GM19238 (cell line): ENCODE results near the gene DIAPH1.
"Not testable (repeated sequence)": the region's sequence is repeated elsewhere in the genome, so short reads cannot be mapped to it uniquely, and the experiment has no call there.

Experiments used
- DNase-seq: peaks from one replicate; pipeline ENCODE4 v3.0.0; 2011; ENCODE audit warnings: low spot score; ENCODE audit not compliant: insufficient read length

The DIAPH1 gene

DNA sequence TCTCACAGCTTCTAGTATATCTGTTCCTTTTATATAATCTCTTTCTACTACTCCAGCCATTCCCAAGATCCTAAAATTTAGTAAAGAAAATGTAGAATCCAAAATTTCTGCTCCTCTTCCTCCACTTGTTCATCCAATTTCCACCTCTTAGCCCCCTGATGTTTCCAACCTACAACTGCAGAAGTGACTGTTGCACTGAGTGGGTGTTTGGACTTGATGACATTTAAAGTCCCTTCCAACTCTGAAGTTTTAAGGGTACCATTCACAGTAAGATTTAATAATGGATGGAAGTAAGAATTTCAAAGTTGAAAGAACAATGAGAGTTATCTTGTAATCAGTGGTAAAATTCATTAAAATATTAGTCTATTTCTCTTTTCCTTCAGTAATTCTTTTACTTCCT lies 5.5 kb downstream of the DIAPH1 start:
- no peak for DNase-seq

DNA sequence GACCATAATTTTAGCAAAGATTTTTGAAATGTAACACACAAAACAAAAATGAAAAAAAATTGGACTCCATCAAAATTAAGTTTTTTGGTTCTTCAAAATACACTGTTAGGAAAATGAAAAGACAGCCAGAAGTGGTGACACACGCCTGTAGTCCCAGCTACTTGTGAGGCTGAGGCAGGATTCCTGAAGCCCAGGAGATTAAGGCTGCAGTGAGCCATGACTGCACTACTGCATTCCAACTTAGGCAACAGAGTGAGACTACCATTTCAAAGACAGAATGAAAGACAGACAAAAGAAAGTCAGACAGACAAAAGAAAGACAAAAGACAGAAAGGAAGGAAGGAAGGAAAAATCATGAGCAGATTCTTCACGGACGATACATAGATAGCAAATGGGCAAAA lies 7.5 kb downstream of the DIAPH1 start:
- no peak for DNase-seq

DNA sequence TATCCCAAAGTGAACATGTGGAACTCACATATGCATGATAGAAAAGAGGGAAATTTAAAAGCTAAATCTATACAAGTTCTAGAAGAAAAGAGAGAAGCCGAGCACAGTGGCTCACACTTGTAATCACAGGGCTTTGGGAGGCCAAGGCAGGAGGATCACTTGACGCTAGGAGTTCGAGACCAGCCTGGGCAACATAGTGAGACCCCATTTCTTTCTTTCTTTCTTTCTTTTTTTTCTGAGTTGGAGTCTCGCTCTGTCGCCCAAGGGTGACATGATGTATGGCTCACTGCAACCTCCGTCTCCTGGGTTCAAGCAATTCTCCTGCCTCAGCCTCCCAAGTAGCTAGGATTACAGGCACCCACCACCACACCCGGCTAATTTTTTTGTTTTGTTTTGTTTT lies 8.9 kb downstream of the DIAPH1 start:
- not testable (repeated sequence) for DNase-seq

DNA sequence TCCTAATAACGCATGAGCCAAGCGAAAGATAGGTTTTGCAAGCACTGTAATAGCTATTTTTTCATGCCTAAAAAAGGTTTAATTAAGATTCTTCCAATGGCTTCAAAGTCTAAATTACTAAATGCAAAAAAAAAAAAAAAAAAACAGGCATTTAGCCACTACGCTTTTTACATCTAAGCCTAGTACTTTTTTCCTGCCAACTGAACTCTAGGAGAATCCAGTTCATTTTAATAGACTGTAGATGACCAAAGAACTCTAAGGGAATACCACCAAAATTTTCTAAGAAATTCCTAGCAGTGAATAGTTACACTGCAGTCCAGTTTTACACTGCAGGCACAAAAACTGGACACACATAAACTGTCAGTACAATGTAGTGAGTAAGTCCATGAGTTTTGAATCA lies 9.8 kb downstream of the DIAPH1 start:
- DNase-seq = no peak

DNA sequence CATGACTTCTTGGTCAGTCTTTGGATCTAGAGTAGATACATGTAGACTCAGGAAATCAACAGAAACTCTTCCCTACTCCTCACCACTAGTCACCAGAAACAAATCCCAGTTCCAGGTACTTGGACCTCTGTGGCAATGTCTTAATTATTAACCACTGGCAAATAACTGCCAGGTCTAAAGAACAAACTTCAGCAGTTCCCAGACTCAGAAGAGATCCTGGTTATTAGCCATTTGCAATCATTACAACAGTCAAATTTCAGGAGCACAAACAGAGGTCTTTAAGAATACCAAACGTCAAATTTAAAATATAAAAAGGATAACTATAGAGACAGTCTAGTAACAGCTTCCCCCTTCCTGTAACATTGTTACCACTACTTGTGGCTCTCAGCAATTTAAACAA lies 10.2 kb downstream of the DIAPH1 start:
- DNase-seq = no peak

DNA sequence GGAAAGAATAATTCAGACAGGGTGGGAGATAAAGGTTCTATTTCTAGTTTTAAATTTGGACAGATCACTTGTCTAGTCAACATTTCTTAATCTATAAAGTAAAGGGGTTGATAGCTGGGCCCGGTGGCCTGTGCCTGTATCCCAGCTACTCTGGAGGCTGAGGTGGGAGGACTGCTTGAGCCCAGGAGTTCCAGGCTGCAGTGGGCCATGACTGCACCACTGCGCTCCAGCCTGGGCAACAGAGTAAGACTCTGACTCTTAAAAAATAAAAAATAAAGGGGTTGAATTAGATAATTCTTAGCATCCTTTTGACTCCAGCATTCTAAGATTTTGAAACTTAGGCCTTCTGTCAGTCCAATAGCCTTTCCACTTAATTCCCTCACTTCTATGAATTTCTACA lies 10.8 kb downstream of the DIAPH1 start:
- DNase-seq = no peak

DNA sequence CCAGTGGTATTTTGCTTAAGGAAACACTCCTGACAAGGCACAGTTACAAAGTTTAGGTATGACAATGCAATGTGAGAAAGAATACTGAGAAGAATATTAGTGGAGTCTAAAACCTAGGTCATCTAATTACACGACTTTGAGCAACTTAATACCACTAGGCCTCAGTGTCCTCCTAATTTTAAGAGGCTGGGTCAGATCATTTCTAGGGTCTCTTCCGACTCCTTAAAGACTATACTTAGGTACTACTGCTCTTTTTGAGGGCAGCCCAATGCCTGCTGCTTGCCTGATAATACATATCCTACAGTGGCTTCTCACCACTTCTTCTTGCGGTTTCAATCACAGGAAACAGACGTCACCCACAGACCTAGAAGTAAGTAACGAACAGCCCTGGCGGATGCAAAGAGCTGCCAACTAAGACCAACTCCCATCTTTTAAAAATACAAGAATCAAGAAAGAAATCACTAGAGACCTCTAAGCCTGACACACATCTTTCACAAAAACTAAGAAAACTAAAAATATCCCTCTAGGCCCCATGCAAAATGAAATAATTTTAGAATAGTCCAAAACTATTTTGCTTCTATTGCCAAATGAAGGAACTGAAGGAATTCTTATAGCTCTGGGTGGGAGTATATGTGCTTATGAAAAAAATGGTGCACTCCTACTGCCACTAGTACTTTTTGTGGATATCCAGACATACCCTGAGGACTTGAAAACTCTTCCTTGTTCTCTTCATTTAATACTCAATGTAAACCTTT lies 13.1 kb downstream of the DIAPH1 start:
- peak; percentile 23 for DNase-seq

DNA sequence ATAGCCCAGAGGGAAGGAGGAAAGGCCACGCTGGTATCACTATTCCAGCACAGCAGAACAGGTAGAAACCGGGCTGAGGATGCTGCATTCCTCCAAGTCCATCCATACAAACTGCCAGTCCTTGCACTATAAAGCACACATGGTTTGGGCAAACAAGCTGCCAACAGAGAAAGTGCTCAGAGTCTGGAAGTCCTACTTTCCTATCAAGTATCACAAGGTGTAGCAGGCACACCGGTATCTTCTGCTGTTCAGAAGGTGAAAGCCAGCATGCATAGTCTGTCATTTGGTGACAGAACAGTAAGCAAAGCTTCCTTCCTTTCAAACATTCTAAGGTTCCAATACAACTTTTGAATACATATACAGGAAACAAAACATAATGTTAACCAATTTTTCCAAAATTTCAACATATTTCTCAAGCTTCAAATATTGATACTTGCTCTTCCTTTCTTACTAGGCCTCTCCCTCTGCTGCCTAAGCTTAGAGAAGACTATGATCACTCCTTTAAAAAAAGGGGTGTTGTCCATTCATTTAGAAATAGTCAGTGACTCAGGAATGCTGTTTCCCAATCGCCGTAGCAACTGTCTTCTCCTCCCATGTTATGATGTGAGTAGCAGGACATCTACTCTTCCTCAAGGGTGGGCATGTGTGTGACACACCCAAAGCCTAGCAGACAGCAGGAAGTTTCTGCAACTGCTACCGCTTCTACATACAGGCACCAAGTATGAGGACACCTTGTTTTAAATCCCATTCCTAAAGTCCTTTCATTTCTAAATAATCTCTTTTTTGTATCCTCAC lies 14.7 kb downstream of the DIAPH1 start:
- DNase-seq = no peak

DNA sequence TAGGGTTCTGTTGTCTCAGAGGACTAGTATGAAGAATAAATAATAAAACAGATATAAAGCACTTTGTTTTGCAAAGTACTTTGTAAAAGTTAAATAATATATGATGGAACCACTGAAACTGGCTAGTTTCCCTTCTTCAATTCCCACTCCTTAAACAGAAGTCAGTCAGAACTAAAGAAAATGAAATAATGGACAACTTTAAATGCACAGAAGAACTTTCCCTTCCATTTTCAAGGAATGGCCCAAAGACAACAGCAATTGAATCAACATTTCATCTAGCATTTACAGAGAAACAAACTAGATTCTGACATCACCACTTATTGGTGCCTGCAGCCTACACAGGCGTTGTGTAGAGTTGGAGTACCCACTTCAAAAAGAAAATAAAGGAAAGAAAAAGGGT lies 16.2 kb downstream of the DIAPH1 start:
- DNase-seq = no peak

DNA sequence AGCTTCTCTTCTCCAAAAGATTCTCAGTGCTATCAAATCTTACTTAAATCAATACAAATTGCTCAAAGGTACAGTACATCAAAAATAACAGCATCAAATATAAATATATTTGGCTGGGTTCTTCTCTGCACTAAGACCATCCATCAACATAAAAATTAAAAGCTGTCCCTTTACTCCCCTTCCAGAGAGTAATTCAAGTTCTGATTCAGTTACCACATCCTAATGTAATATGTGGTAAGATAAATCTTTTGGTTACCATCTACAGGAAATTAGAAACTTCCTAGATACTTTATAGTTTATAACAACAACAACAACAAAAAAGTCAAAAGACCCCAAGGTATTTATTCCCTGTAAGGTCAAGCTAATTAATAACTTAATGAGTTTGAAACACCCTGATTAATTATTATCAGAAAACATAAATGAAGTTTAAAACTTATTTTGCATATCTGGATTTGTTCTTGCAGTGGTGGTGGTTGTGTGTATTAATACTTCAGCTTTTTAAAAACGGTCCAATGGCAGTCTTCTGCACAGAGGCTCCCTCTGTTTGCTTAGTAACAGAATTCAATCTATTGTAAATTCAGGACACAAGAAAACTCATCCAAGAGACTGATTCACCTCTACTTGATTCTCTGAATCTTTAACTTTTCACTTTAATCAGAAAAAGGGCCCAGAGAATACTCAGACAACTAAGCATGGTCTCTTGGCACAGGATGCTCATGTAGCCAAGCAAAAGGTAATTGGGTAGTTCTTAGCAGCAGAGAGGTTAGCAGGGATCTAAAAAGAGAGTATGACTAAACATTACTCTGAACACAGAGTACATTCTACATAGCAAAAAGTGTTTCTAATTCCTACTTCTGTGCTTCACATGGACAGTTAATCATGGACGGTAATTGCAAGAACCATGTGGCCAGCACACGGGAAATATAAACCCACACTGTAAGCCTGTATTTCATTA lies 20.1 kb downstream of the DIAPH1 start:
- DNase-seq = no peak

DNA sequence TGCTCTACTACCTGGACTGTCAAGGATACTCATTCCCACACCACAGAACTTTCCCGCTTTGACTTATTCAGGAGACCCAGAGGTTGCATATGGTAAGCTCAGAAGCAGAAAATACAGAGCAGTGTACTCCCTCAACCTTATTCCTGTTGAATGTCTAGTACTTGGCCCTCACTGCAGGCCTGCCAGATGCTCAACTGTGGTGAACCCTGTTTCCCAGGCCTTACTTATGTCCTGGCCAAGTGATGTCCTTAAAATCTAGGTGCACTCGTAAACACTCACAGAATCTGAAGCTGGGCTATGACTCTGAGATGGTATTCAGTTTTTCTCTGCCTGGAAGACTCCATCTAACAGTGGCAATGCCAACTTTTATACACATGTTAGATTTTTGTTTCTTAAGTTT lies 21.0 kb downstream of the DIAPH1 start:
- DNase-seq = no peak

DNA sequence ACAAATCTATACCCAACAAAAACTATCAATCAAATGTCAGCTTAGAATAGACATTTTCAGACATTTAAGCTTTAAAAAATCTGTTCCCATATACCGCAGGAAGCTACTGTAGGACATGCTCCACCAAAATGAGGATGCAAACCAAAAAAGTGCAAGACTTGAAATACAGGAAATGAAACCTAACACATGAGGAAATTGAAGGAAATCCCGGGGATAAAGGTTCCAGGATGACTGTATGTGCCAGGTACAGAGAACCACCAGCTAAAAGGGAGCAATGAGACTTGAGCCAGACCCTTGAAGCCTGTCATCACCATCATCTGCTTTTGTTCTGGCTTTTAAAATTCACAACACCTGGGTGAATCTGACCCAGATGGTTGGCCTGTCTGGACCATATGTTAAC lies 21.4 kb downstream of the DIAPH1 start:
- no peak for DNase-seq

DNA sequence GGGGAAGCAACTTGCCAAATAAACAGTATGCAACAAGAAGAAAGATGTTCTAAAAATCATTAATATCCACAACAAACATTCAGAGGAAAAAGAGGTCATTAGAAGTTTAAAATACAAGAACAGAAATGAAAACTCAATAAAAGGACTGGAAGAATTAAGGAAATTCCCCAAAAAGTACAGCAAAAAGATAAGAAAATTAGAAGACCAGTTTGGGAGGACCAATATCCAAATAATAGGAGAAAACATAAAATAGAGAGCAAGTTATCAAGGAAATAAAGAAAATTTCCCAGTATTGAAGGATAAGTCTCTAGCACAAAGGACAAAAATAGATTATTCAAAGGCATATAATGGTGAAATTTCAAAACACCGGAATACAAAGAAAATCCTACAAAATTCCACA lies 21.9 kb downstream of the DIAPH1 start:
- DNase-seq = no peak

DNA sequence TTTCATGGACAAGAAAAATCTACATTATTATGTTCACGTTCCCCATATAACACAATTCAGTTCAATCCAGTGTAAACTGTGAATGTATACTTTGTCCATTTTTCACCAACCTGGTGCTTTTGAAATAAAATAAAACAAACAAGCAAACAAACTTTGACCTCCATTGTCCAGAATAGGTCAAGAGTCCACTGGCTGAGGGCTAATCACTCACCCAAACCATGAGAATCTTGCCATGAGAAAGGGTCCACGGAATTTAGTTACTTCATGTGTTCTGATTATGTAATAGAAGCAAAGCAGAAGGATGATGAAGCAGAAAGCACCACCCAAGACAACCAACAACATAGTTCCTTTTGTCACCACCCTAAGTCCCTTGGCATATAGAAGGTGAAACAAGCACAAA lies 28.7 kb downstream of the DIAPH1 start:
- DNase-seq = no peak

DNA sequence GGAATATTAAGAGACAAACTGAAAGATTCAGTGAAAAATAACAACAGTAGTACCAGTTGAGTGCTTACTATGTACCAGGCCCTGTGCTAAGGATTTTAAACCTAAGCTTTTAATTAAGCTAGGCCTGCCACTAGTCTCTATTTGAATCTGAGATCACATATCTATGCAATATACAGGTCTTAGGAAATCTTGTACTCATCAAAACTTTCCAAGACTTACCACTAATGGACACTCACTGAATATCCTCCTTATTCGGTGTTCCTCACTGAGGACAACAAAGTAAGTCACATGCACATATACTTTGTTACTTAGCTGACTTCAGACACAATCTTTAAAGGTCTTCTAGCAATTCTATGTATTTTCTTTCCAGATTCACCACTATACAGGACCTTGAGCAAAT lies 32.6 kb downstream of the DIAPH1 start:
- no peak for DNase-seq

DNA sequence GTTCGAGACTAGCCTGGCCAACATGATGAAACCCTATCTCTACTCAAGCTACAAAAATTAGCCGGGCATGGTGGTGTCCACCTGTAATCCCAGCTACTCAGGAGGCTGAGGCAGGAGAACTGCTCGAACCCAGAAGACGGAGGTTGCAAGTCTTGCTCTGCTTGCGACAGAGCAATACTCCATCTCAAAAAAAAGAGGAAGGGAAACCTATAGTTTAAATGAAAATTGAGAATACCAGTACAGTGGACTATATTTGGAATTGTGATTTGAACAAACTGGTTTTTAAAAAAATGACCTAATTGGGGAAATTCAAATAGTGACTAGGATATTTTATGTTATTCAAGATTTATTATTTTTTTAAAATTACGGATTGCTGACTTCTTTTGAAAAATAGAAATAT lies 33.2 kb downstream of the DIAPH1 start:
- DNase-seq = no peak

DNA sequence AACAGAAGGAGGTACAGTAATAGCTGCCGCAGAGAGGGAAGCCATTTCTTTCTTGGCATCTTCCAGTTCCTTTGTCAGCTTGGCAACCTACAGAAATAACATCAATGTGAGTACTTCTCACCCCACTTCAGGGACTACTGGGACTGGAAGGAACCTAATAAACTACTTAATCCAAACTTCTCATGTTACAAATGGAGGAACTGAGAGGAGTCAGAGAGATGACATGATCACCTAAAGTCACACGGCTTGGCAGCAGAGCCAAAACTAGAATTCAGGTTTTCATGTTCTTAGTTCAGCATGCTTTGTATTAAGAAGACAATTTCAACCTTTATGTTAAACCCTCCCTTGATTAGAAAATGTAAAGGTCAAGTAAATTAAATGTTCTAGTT lies 44.7 kb downstream of the DIAPH1 start:
- no peak for DNase-seq

DNA sequence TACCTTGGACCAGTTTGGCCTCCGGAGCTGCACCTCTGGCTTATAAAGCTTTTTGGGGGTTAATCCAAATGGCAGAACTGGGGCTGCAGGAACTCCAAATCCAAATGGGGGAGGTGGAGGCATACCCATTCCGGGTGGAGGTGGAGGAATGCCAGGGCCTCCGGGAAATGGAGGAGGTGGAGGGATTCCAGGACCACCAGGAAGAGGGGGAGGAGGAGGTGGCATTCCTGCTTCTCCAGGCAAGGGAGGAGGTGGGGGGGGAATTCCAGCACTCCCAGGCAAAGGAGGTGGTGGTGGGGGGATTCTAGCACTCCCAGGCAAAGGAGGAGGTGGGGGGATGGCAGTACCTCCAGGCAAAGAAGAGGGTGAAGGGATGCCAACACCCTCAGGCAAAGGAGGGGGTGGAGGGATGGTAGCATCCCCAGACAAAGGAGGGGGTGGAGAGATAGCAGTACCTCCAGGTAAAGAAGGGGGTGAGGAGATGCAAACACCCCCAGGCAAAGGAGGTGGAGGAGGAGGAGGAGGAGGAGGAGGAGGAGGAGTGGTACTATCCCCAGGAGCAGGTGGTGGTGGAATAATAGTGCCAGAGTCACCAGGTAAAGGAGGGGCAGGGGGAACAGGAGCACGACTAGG lies 45.2 kb downstream of the DIAPH1 start:
- DNase-seq = no peak

DNA sequence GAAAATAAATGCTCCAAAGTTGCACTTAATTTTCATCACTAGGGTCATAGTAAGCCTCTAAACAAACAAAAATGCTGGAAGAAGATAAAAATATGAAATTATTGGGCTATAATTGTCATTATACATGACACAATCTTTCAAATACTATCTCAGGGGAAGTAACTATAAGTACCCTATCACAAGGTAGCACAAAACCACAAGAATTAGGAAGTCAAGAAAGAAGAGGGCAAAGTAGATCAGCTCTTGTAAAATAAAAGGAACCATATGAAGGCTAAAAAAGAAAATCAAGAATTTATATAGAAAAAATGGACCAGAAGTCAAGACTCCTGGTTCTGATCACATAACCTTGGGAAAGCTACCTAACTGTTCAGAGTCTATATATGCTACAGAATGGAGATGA lies 48.1 kb downstream of the DIAPH1 start:
- no peak for DNase-seq

DNA sequence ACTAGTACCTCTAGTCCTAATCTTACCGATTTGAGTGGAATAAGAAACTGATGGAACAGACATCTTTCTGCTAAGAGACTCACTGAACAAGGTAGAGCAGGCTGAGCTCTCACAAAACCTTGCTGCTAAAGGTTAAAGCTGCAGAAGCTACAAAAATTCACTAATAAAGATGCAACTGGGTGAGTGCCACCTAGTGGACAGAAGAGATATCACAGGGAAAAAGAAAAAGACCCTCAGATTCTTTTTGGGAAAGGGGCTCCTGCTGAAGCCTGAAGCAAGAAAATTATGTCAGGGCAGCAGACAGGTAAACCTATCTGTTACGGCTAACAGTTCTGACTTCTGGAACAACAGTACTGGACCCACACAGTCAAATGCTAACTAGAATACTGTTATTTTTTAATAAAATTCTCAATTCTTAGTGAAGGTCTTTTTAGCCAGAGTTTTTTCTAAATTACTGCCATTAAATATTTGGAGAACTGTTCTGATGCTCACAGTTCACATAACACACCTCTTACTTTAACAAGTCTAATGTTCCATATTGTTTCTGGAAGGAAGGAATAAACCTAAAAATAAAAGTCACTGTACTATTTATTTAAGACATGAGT lies 51.2 kb downstream of the DIAPH1 start:
- no peak for DNase-seq
